ENCODE data around the gene CENPB. TPM values are rescaled to one million over a fixed set of nuclear protein-coding genes. Genes with fewer than 3 reads are reported as not detected.

Gene CENPB
- total and polyA plus RNA-seq, 10 of the 15 experiments (the other 5 are each of a cell fraction or from before 2014, with no cell fraction given): 0.16 to 71.2 (median 14.0) TPM

DNA sequence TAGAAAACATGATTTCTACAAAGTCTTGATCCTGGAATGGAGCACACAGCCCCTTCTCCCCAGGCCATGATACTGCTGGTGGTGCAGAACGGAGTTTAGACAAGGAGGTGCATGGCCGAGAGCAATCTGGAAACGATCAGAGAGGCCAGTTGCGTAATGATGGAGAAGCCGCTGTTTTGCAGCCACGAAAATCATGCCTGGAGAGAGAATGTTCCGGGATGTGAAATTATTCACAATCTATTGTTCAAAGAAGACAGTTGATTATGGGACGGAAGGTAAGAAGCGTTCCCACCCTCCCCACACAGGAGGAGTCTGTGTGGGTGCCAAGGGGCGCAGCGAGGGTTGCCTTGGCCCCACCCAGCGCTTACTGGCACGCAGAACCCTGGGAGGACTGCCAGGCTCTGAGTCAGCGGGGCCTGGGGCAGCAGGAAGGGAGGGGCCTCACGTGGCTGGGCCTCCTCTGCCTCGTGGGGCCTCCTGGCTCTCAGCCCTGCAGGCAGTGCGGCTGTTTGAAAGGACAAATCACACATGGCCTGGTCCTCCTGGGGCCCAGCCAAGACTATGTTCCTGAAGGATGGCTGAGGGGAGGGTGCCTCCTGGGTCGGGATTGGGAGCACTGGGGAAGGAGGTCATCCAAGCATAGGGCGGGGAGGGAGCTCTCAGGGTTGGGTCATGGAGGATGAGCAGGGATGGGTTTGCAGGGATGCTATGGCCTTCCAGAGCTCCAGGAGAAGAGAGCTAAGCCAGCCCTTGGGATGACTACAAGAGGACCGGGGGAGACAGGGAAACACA is 25.1 kb upstream of the CENPB start:
- intact Hi-C loops (cut with micrococcal nuclease; ENCODE audit: unreplicated experiment): no loop called here
- POLR2A ChIA-PET: interaction anchor here (0.9 kb wide), 1 partner anchor 10 kb away, joined by 4 read pairs; no protein-coding TSS in a partner anchor
- peaks cover 9% of the 10 kb centered on the region for H3K4me1 ChIP-seq (ENCODE audit: control insufficient read depth, insufficient read depth, low read length)

DNA sequence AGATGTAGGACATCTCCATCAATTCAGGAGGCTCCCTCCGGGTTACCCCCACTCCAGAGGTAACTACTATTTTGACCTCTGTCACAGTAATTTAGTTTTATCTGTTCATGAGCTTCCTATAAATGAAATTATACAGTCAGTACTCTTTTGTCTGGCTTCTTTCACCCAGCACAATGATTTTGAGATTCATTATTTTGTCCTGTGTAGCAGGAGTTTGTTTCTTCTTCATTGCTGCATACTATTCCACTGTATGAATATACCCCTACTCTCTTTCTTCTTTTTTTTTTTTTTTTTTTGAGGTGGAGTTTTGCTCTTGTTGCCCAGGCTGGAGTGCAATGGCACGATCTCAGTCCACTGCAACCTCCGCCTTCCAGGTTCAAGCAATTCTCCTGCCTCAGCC is 22.0 kb upstream of the CENPB start:
- Histone ChIP-seq H3K4me1 (ENCODE audit: control insufficient read depth, insufficient read depth, low read length) (peaks cover 9% of the 10 kb centered on the region), H3K9me3 (replicated peaks; ENCODE audit: control insufficient read depth, insufficient read depth, low read length) (no peaks in the 10 kb centered on the region), H3K79me2 (ENCODE audit: control insufficient read depth, insufficient read depth, low read length) (no peaks in the 10 kb centered on the region), H3K27ac (ENCODE audit: control insufficient read depth, insufficient read depth) (no peak overlapping the region), H3K27me3 (replicated peaks in 1 of 2; ENCODE audit: control insufficient read depth in 2 of 2, insufficient read depth in 2 of 2, low read length in 1 of 2) (no peaks in the 10 kb centered on the region), H3K4me3 (no peak overlapping the region), H3K36me3 (ENCODE audit: control insufficient read depth in 2 of 2, insufficient read depth in 2 of 2, low read length in 1 of 2) (peaks cover 11 to 12% of the 10 kb centered on the region in 2 experiments; a peak in 3 of 4 replicates), H3K9ac (ENCODE audit: control insufficient read depth, insufficient read depth, low read length) (no peak overlapping the region), H2AFZ (ENCODE audit: control insufficient read depth, low read depth, low read length) (no peak overlapping the region), H3K4me2 (ENCODE audit: control insufficient read depth, insufficient read depth) (no peak overlapping the region), H4K20me1 (ENCODE audit: control insufficient read depth, insufficient read depth) (no peaks in the 10 kb centered on the region)
- TF ChIP-seq BRCA1 (IDR thresholded peaks at IDR 0.05; ENCODE audit: low read depth, low read length) (no peak), E4F1 (IDR thresholded peaks at IDR 0.05; ENCODE audit: borderline replicate concordance, partially characterized antibody) (no peak), RFX5 (IDR thresholded peaks at IDR 0.05; ENCODE audit: low read depth, low read length) (no peak), RAD51 (IDR thresholded peaks at IDR 0.05) (no peak), NFYA (IDR thresholded peaks at IDR 0.05; ENCODE audit: borderline replicate concordance, low read depth, low read length) (no peak), IKZF2 (IDR thresholded peaks at IDR 0.05) (no peak), ZNF24 (IDR thresholded peaks at IDR 0.05) (no peak), YY1 (IDR thresholded peaks at IDR 0.05; ENCODE audit: low read depth, low read length) (no peak), SUPT20H (IDR thresholded peaks at IDR 0.05; ENCODE audit: borderline replicate concordance, control insufficient read depth, low read depth, low read length) (no peak)
- BruUV-seq (replicated peaks): no TSS peak
- ChIA-PET SMC1A (ENCODE audit: uncharacterized antibody, unreplicated experiment) (interaction anchor here (0.7 kb wide), 1 partner anchor 13 kb away, joined by 3 read pairs; no protein-coding TSS in a partner anchor), POLR2A (interaction anchor here (0.6 to 0.9 kb wide), 2 partner anchors 8 to 43 kb away, joined by 3 read pairs; no protein-coding TSS in a partner anchor), RAD21 (ENCODE audit: unreplicated experiment) (no interaction called here), CTCF (no interaction called here)
- ATAC-seq (no peak), FAIRE-seq (no peak), DNase-seq (ENCODE audit: low read depth, low spot score) (no peak)
- 95% methylated on average over 3 of the region's 3 CpGs for WGBS (ENCODE audit: insufficient coverage, insufficient replicate concordance, low lambda C conversion rate, missing lambda C conversion rate)
- in situ Hi-C loops (cut with MboI) (no loop called here), intact Hi-C loops (cut with micrococcal nuclease; ENCODE audit: unreplicated experiment) (no loop called here)

More for the DNA sequence above, 25.1 kb upstream of the CENPB start:
- Histone ChIP-seq H3K4me3 (no peak overlapping the region), H3K4me2 (ENCODE audit: control insufficient read depth, insufficient read depth) (peak overlapping the region; percentile 41), H3K9ac (ENCODE audit: control insufficient read depth, insufficient read depth, low read length) (no peak overlapping the region), H3K79me2 (ENCODE audit: control insufficient read depth, insufficient read depth, low read length) (no peaks in the 10 kb centered on the region), H3K36me3 (ENCODE audit: control insufficient read depth in 2 of 2, insufficient read depth in 2 of 2, low read length in 1 of 2) (no peaks in the 10 kb centered on the region), H3K9me3 (replicated peaks; ENCODE audit: control insufficient read depth, insufficient read depth, low read length) (no peaks in the 10 kb centered on the region), H4K20me1 (ENCODE audit: control insufficient read depth, insufficient read depth) (no peaks in the 10 kb centered on the region), H2AFZ (ENCODE audit: control insufficient read depth, low read depth, low read length) (peak overlapping the region; percentile 66), H3K27ac (ENCODE audit: control insufficient read depth, insufficient read depth) (no peak overlapping the region), H3K27me3 (replicated peaks in 1 of 2; ENCODE audit: control insufficient read depth in 2 of 2, insufficient read depth in 2 of 2, low read length in 1 of 2) (no peaks in the 10 kb centered on the region)
- DNase-seq (ENCODE audit: low read depth, low spot score) (no peak), FAIRE-seq (no peak), ATAC-seq (peak; percentile 28; the same call in 2 of the 3 replicates)
- BruUV-seq (replicated peaks): no TSS peak
- TF ChIP-seq POLR2A (IDR thresholded peaks at IDR 0.05; ENCODE audit: low read depth, low read length) (peak; percentile 56), RB1 (IDR thresholded peaks at IDR 0.05; ENCODE audit: borderline replicate concordance) (no peak), USF1 (IDR thresholded peaks at IDR 0.05; ENCODE audit: borderline replicate concordance, extremely low read length, insufficient read depth, low read depth, low read length) (peak; percentile 62)
- CTCF ChIA-PET: interaction anchor here (1.6 to 2.7 kb wide), 2 partner anchors 9 to 24 kb away, joined by 5 to 12 read pairs; partner anchors contain the start of gene AP5S1
- SMC1A ChIA-PET (ENCODE audit: uncharacterized antibody, unreplicated experiment): no interaction called here
- in situ Hi-C loops (cut with MboI): no loop called here
- 41% methylated on average over 20 of the region's 20 CpGs for WGBS (ENCODE audit: insufficient coverage, insufficient replicate concordance, low lambda C conversion rate, missing lambda C conversion rate)
- RAD21 ChIA-PET (ENCODE audit: unreplicated experiment): no interaction called here
